Measurements from ENCODE around the gene COA5.

COA5 gene

GRCh38 chr2:98571796-98572195 is 36.5 kb downstream of the COA5 start:
- no peak for DNase-seq (ENCODE audit: low spot score)
- in situ Hi-C loops (cut with MboI; ENCODE audit: low sequenced_read_pairs, unreplicated experiment) = no loop called here
- no peak for TF ChIP-seq CTCF (IDR thresholded peaks at IDR 0.05; ENCODE audit: borderline replicate concordance, control extremely low read depth, extremely low read depth, insufficient read depth, missing control alignments)

- TF ChIP-seq CTCF (IDR thresholded peaks at IDR 0.05; ENCODE audit: borderline replicate concordance, control extremely low read depth, extremely low read depth, insufficient read depth, missing control alignments) = no peak
- DNase-seq (ENCODE audit: low spot score) = no peak
- in situ Hi-C loops (cut with MboI; ENCODE audit: low sequenced_read_pairs, unreplicated experiment) = no loop called here
These were observed 37.1 kb downstream of the COA5 start for GRCh38 chr2:98571121-98571701.

- in situ Hi-C loops (cut with MboI; ENCODE audit: low sequenced_read_pairs, unreplicated experiment) = no loop called here
- TF ChIP-seq CTCF (IDR thresholded peaks at IDR 0.05; ENCODE audit: borderline replicate concordance, control extremely low read depth, extremely low read depth, insufficient read depth, missing control alignments) = no peak
- DNase-seq (ENCODE audit: low spot score) = no peak
These were observed 38.0 kb downstream of the COA5 start for GRCh38 chr2:98570356-98570755.

- in situ Hi-C loops (cut with MboI; ENCODE audit: low sequenced_read_pairs, unreplicated experiment) = no loop called here
- DNase-seq (ENCODE audit: low spot score) = no peak
- TF ChIP-seq CTCF (IDR thresholded peaks at IDR 0.05; ENCODE audit: borderline replicate concordance, control extremely low read depth, extremely low read depth, insufficient read depth, missing control alignments) = no peak
These were observed 38.4 kb downstream of the COA5 start for GRCh38 chr2:98569915-98570314.

GRCh38 chr2:98569197-98569793 is 39.0 kb downstream of the COA5 start:
- peak; percentile 87 for DNase-seq (ENCODE audit: low spot score)
- in situ Hi-C loops (cut with MboI; ENCODE audit: low sequenced_read_pairs, unreplicated experiment) = no loop called here
- TF ChIP-seq CTCF (IDR thresholded peaks at IDR 0.05; ENCODE audit: borderline replicate concordance, control extremely low read depth, extremely low read depth, insufficient read depth, missing control alignments) = peak; percentile 59

- in situ Hi-C loops (cut with MboI; ENCODE audit: low sequenced_read_pairs, unreplicated experiment) = no loop called here
These were observed 40.0 kb downstream of the COA5 start for GRCh38 chr2:98568161-98568956.

More at GRCh38 chr2:98568161-98568956, 40.0 kb downstream of the COA5 start:
- TF ChIP-seq CTCF (IDR thresholded peaks at IDR 0.05; ENCODE audit: borderline replicate concordance, control extremely low read depth, extremely low read depth, insufficient read depth, missing control alignments) = no peak
- DNase-seq (ENCODE audit: low spot score) = no peak

Data from GM13976 (cell line).